Keratinocyte (primary cell): ENCODE data around the gene DOCK1. TPM values are rescaled to one million over a fixed set of nuclear protein-coding genes. Genes with fewer than 3 reads are reported as not detected.

Experiments used
- DNase-seq: peaks from one replicate; pipeline ENCODE4 v3.0.0-alpha.2; 2011; ENCODE audit warnings: low read depth, missing footprints, low spot score
- FAIRE-seq: peaks from 2 replicates; lab custom pipeline; 2011; peaks lifted over from hg19 to GRCh38; lab: Jason Lieb, UNC
- H2AFZ ChIP-seq: 2 replicates; pipeline ENCODE4 v1.6.0; 2012; ENCODE audit warnings: low read length, control low read depth, inconsistent platforms; ENCODE audit not compliant: control insufficient read depth
- H3K27ac ChIP-seq: 2 replicates; pipeline ENCODE4 v1.5.1; 2011; ENCODE audit warnings: low read length; ENCODE audit not compliant: control insufficient read depth, insufficient read depth
- H3K27me3 ChIP-seq: 3 replicates; pipeline ENCODE4 v1.6.0; 2011; ENCODE audit warnings: low read length; ENCODE audit not compliant: control insufficient read depth, insufficient read depth; ENCODE audit errors: extremely low read depth
- H3K36me3 ChIP-seq, 2 experiments: 2 replicates in 1 of 2; 3 replicates in 1 of 2; pipeline ENCODE4 v1.5.1; 2011; ENCODE audit warnings: low read length in 2 of 2, mild to moderate bottlenecking in 1 of 2; ENCODE audit not compliant: control insufficient read depth in 2 of 2, insufficient read depth in 2 of 2; ENCODE audit errors: extremely low read depth in 1 of 2
- H3K4me1 ChIP-seq: 3 replicates; pipeline ENCODE4 v1.5.1; 2011; ENCODE audit warnings: low read length; ENCODE audit not compliant: control insufficient read depth, insufficient read depth; ENCODE audit errors: extremely low read depth
- H3K4me2 ChIP-seq: 3 replicates; pipeline ENCODE4 v1.6.0; 2011; ENCODE audit warnings: low read depth, low read length; ENCODE audit not compliant: control insufficient read depth, insufficient read depth; ENCODE audit errors: extremely low read depth
- H3K4me3 ChIP-seq, 3 experiments: fragments of 200-600 bp in 1 of 3; sonication (generic) in 1 of 3; 2 replicates in 2 of 3; 3 replicates in 1 of 3; pipeline ENCODE4 v1.5.1; 2011 to 2016; ENCODE audit warnings: low read length in 3 of 3, mild to moderate bottlenecking in 3 of 3, control low read depth in 2 of 3, inconsistent platforms in 1 of 3, low read depth in 1 of 3, mixed read lengths in 1 of 3, mixed run types in 1 of 3, moderate library complexity in 1 of 3; ENCODE audit not compliant: control insufficient read depth in 2 of 3, insufficient read depth in 2 of 3; ENCODE audit errors: extremely low read depth in 1 of 3
- H3K79me2 ChIP-seq: 2 replicates; pipeline ENCODE4 v1.6.0; 2012; ENCODE audit warnings: low read length; ENCODE audit not compliant: control insufficient read depth, insufficient read depth
- H3K9ac ChIP-seq: 3 replicates; pipeline ENCODE4 v1.6.0; 2011; ENCODE audit warnings: low read length; ENCODE audit not compliant: control insufficient read depth, insufficient read depth; ENCODE audit errors: extremely low read depth
- H3K9me1 ChIP-seq: 3 replicates; pipeline ENCODE4 v1.6.0; 2011; ENCODE audit warnings: low read length; ENCODE audit not compliant: control insufficient read depth, insufficient read depth; ENCODE audit errors: extremely low read depth
- H3K9me3 ChIP-seq: 2 replicates; pipeline ENCODE4 v1.5.1; 2012; ENCODE audit warnings: low read depth, low read length; ENCODE audit not compliant: control insufficient read depth
- H4K20me1 ChIP-seq: 3 replicates; pipeline ENCODE4 v1.6.0; 2011; ENCODE audit warnings: low read length; ENCODE audit not compliant: control insufficient read depth, insufficient read depth; ENCODE audit errors: extremely low read depth
- CTCF ChIP-seq, 3 experiments: IDR thresholded peaks in 1 of 3; conservative IDR thresholded peaks in 1 of 3; optimal IDR thresholded peaks in 1 of 3; 2 replicates in 2 of 3; 3 replicates in 1 of 3; pipeline versions ENCODE3 to v1.5.1; 2011; ENCODE audit warnings: low read length in 3 of 3, mild to moderate bottlenecking in 3 of 3, moderate library complexity in 2 of 3, control low read depth in 1 of 3, inconsistent platforms in 1 of 3; ENCODE audit not compliant: insufficient read depth in 2 of 3; ENCODE audit errors: extremely low read depth in 1 of 3
- EZH2 ChIP-seq: IDR thresholded peaks from one replicate; pipeline ENCODE4 v1.6.1; 2012; ENCODE audit warnings: inconsistent platforms, mild to moderate bottlenecking, low read length, moderate library complexity
- dilution Hi-C: fragments of 300-500 bp; cut with MboI; formaldehyde crosslinking; loops from one replicate; pipeline ENCODE4 v1.7.0; 2020; ENCODE audit warnings: low sequenced_read_pairs; ENCODE audit not compliant: extremely low pct_ligation_motif_present
- polyA plus RNA-seq, 5 experiments: library from polyadenylated mRNA; depleted of rRNA in 3 of 5; stranded (reverse) in 3 of 5; stranded (forward) in 1 of 5; unstranded in 1 of 5; fragments of >200 nt; gene quantifications; 1 replicate in 1 of 5; 2 replicates in 3 of 5; 3 replicates in 1 of 5; pipeline versions ENCODE4 v1.2.1 to v1.2.3, GENCODE V29; 2011 to 2012; ENCODE audit warnings: missing spikeins in 2 of 5, low read depth in 1 of 5, low replicate concordance in 1 of 5

DOCK1 gene
- polyA plus RNA-seq, 1 donor (not counting 4 experiments of a cell fraction or from before 2014, with no cell fraction given), result 15.7 TPM

GRCh38 chr10:127290850-127291249, 385.6 kb downstream of the DOCK1 start:
- dilution Hi-C loops, result no loop called here
- FAIRE-seq, result no peak
- DNase-seq, result no peak
- Histone ChIP-seq H2AFZ (no peak overlapping the region), H3K9me3 (no peaks in the 10 kb centered on the region), H3K4me3 (no peak overlapping the region), H3K4me2 (no peak overlapping the region), H4K20me1 (no peaks in the 10 kb centered on the region), H3K9ac (no peak overlapping the region), H3K79me2 (no peaks in the 10 kb centered on the region), H3K9me1 (no peaks in the 10 kb centered on the region), H3K27ac (no peak overlapping the region), H3K4me1 (no peaks in the 10 kb centered on the region), H3K27me3 (no peaks in the 10 kb centered on the region), H3K36me3 (no peaks in the 10 kb centered on the region)
- TF ChIP-seq CTCF (optimal IDR thresholded peaks at IDR 0.05 in 1 of 3, IDR thresholded peaks at IDR 0.05 in 1 of 3, conservative IDR thresholded peaks at IDR 0.05 in 1 of 3; ENCODE audit: extremely low read depth in 1 of 3, insufficient read depth in 2 of 3, low read length in 3 of 3) (no peak), EZH2 (no peak)

GRCh38 chr10:127291329-127291728, 386.1 kb downstream of the DOCK1 start:
- FAIRE-seq, result no peak
- TF ChIP-seq EZH2, result no peak
- TF ChIP-seq CTCF (optimal IDR thresholded peaks at IDR 0.05 in 1 of 3, IDR thresholded peaks at IDR 0.05 in 1 of 3, conservative IDR thresholded peaks at IDR 0.05 in 1 of 3; ENCODE audit: extremely low read depth in 1 of 3, insufficient read depth in 2 of 3, low read length in 3 of 3), result no peak
- dilution Hi-C loops, result no loop called here
- H3K9ac ChIP-seq, result no peak overlapping the region
- no peaks in the 10 kb centered on the region for H3K9me3 ChIP-seq
- H3K4me2 ChIP-seq, result no peak overlapping the region
- no peak overlapping the region for H2AFZ ChIP-seq
- DNase-seq, result no peak
- H3K27me3 ChIP-seq, result no peaks in the 10 kb centered on the region
- no peak overlapping the region for H3K4me3 ChIP-seq
- H3K4me1 ChIP-seq, result no peaks in the 10 kb centered on the region
- H3K36me3 ChIP-seq, result no peaks in the 10 kb centered on the region
- H3K79me2 ChIP-seq, result no peaks in the 10 kb centered on the region
- H4K20me1 ChIP-seq, result no peaks in the 10 kb centered on the region
- H3K9me1 ChIP-seq, result no peaks in the 10 kb centered on the region
- H3K27ac ChIP-seq, result no peak overlapping the region
